Stomach (tissue), 4 donors: ENCODE data around the gene PALLD.

ENCODE experiments used
- CTCF ChIP-seq, 7 experiments: fragments of 450-650 bp in 4 of 7; fragments of 200-600 bp in 3 of 7; sonication (generic) in 3 of 7; IDR thresholded peaks; one replicate each; pipeline ENCODE4 v1.5.1; 2016 to 2019; ENCODE audit warnings: antibody characterized with exemption in 7 of 7, control low read depth in 2 of 7, mild to moderate bottlenecking in 1 of 7
- EP300 ChIP-seq: sonication (generic); formaldehyde crosslinking; IDR thresholded peaks from one replicate; pipeline ENCODE4 v1.6.1; 2017; ENCODE audit warnings: antibody characterized with exemption
- POLR2A ChIP-seq, 4 donors: fragments of 450-650 bp; IDR thresholded peaks; one replicate each; pipeline ENCODE4 v1.6.1; 2016; ENCODE audit warnings: antibody characterized with exemption in 4 of 4, control low read depth in 2 of 4, mild to moderate bottlenecking in 1 of 4, moderate library complexity in 1 of 4
- POLR2AphosphoS5 ChIP-seq, 3 donors: sonication (generic); formaldehyde crosslinking; IDR thresholded peaks; one replicate each; pipeline ENCODE4 v1.6.1; 2016; ENCODE audit warnings: antibody characterized with exemption in 3 of 3

GRCh38 chr4:168647646-168648375 is 151.0 kb downstream of the PALLD start:
- TF ChIP-seq CTCF (IDR thresholded peaks at IDR 0.05): no peak
- no peak for TF ChIP-seq POLR2A (IDR thresholded peaks at IDR 0.05)
- TF ChIP-seq POLR2AphosphoS5 (IDR thresholded peaks at IDR 0.05): no peak
- no peak for TF ChIP-seq EP300
